CD14-positive monocyte (primary cell): ENCODE results near the gene EPHA4. TPM values are rescaled to one million over a fixed set of nuclear protein-coding genes. Genes with fewer than 3 reads are reported as not detected.

Experiments
- DNase-seq, 3 donors: peaks; one replicate each; pipeline ENCODE4 v3.0.0-alpha.2; 2011 to 2022
- H2AFZ ChIP-seq: 2 replicates; pipeline ENCODE4 v1.6.0; 2012; ENCODE audit warnings: mild to moderate bottlenecking, low read depth, low read length, inconsistent platforms; ENCODE audit not compliant: insufficient read depth, poor library complexity, severe bottlenecking
- H3K27ac ChIP-seq, 2 donors: 1 replicate in 1 of 2; 2 replicates in 1 of 2; pipeline ENCODE4 v1.5.1; 2012 to 2013; ENCODE audit warnings: low read length in 2 of 2, control low read depth in 1 of 2, inconsistent platforms in 1 of 2, low read depth in 1 of 2, mild to moderate bottlenecking in 1 of 2
- H3K27me3 ChIP-seq, 2 donors: one replicate each; pipeline versions ENCODE4 v1.6.0 to v1.6.1; 2011 to 2013; ENCODE audit warnings: low read length in 2 of 2; ENCODE audit not compliant: control insufficient read depth in 2 of 2, insufficient read depth in 2 of 2
- H3K36me3 ChIP-seq, 2 donors: replicated peaks in 1 of 2; 1 replicate in 1 of 2; 2 replicates in 1 of 2; pipeline versions ENCODE4 v1.5.1 to v1.6.1; 2012 to 2013; ENCODE audit warnings: low read length in 2 of 2, control low read depth in 1 of 2, inconsistent platforms in 1 of 2, mild to moderate bottlenecking in 1 of 2; ENCODE audit not compliant: insufficient read depth in 2 of 2, control insufficient read depth in 1 of 2
- H3K4me1 ChIP-seq, 2 donors: 1 replicate in 1 of 2; 2 replicates in 1 of 2; pipeline versions ENCODE4 v1.5.1 to v1.6.1; 2012 to 2013; ENCODE audit warnings: low read length in 2 of 2, control low read depth in 1 of 2, inconsistent platforms in 1 of 2, mild to moderate bottlenecking in 1 of 2, moderate library complexity in 1 of 2; ENCODE audit not compliant: insufficient read depth in 2 of 2, control insufficient read depth in 1 of 2
- H3K4me2 ChIP-seq: replicated peaks from 2 replicates; pipeline ENCODE3; 2012; ENCODE audit warnings: low read length, moderate library complexity, mild to moderate bottlenecking; ENCODE audit not compliant: poor library complexity, severe bottlenecking; ENCODE audit errors: extremely low read depth
- H3K4me3 ChIP-seq, 3 experiments: fragments of 200-600 bp in 1 of 3; sonication (generic) in 1 of 3; replicated peaks in 1 of 3; 1 replicate in 2 of 3; 2 replicates in 1 of 3; pipeline ENCODE4 v1.5.1; 2011 to 2013; ENCODE audit warnings: low read length in 3 of 3, mild to moderate bottlenecking in 3 of 3, control low read depth in 2 of 3, low read depth in 2 of 3, inconsistent platforms in 1 of 3, moderate library complexity in 1 of 3
- H3K79me2 ChIP-seq: 2 replicates; pipeline ENCODE4 v1.6.0; 2012; ENCODE audit warnings: mild to moderate bottlenecking, control low read depth, inconsistent platforms, low read length, moderate library complexity; ENCODE audit not compliant: insufficient read depth
- H3K9ac ChIP-seq: 2 replicates; pipeline ENCODE4 v1.6.0; 2017; ENCODE audit warnings: low read length, mild to moderate bottlenecking; ENCODE audit not compliant: insufficient read depth, poor library complexity, severe bottlenecking
- H3K9me3 ChIP-seq, 2 donors: replicated peaks in 1 of 2; 1 replicate in 1 of 2; 2 replicates in 1 of 2; pipeline versions ENCODE4 v1.5.1 to v1.6.1; 2012 to 2013; ENCODE audit warnings: low read length in 2 of 2, control low read depth in 1 of 2; ENCODE audit not compliant: control insufficient read depth in 1 of 2, insufficient read depth in 1 of 2
- H4K20me1 ChIP-seq: 2 replicates; pipeline ENCODE4 v1.6.0; 2012; ENCODE audit warnings: mild to moderate bottlenecking, low read length, control low read depth, moderate library complexity; ENCODE audit not compliant: insufficient read depth
- H3K27ac Mint-ChIP-seq, 7 donors: one replicate each; pipeline ENCODE4 v1.8.0; 2020; ENCODE audit warnings: mild to moderate bottlenecking in 7 of 7, mixed read lengths in 7 of 7, moderate library complexity in 6 of 7, inconsistent platforms in 2 of 7
- H3K27me3 Mint-ChIP-seq, 3 donors: one replicate each; pipeline ENCODE4 v1.8.0; 2021 to 2022; ENCODE audit warnings: low read depth in 3 of 3, mild to moderate bottlenecking in 3 of 3, mixed read lengths in 3 of 3, moderate library complexity in 3 of 3, inconsistent platforms in 1 of 3
- H3K36me3 Mint-ChIP-seq, 2 donors: one replicate each; pipeline ENCODE4 v1.8.0; 2020; ENCODE audit warnings: mixed read lengths in 2 of 2, inconsistent platforms in 1 of 2, mild to moderate bottlenecking in 1 of 2
- H3K4me1 Mint-ChIP-seq: one replicate; pipeline ENCODE4 v1.8.0; 2020; ENCODE audit warnings: mild to moderate bottlenecking, mixed read lengths
- H3K4me3 Mint-ChIP-seq, 2 donors: one replicate each; pipeline ENCODE4 v1.8.0; 2020; ENCODE audit warnings: mild to moderate bottlenecking in 2 of 2, mixed read lengths in 2 of 2, moderate library complexity in 1 of 2
- H3K9me3 Mint-ChIP-seq, 7 donors: one replicate each; pipeline ENCODE4 v1.8.0; 2020 to 2022; ENCODE audit warnings: mixed read lengths in 7 of 7, mild to moderate bottlenecking in 6 of 7, moderate library complexity in 6 of 7, inconsistent platforms in 2 of 7
- WGBS: methylation state at CpG from one replicate; pipeline ENCODE4 v1.1.5; 2013; ENCODE audit warnings: missing lambda C conversion rate; ENCODE audit not compliant: insufficient coverage; 5-methylcytosine and 5-hydroxymethylcytosine counted together
- intact Hi-C, 2 donors: fragments of 100-400 bp; cut with micrococcal nuclease; formaldehyde crosslinking; loops; one replicate each; pipeline versions ENCODE4 v1.15.0 to v1.15.1; 2023
- polyA plus RNA-seq, 3 donors: library from polyadenylated mRNA; depleted of rRNA in 1 of 3; unstranded in 2 of 3; stranded (reverse) in 1 of 3; fragments of 300-500 nt in 2 of 3; fragments of >200 nt in 1 of 3; fragmentation: Illumina TruSeq in 2 of 3; gene quantifications; 1 replicate in 2 of 3; 2 replicates in 1 of 3; pipeline ENCODE4 v1.2.3, GENCODE V29; 2012 to 2021
- TF ChIP-seq, protein P1 (sequence below): fragments of 200-600 bp; IDR thresholded peaks from one replicate; pipeline ENCODE4 v1.8.0; 2022; ENCODE audit warnings: antibody characterized with exemption, mild to moderate bottlenecking

Gene EPHA4
- polyA plus RNA-seq, 3 donors: 0.15 to 0.31 TPM; not detected in 1

DNA sequence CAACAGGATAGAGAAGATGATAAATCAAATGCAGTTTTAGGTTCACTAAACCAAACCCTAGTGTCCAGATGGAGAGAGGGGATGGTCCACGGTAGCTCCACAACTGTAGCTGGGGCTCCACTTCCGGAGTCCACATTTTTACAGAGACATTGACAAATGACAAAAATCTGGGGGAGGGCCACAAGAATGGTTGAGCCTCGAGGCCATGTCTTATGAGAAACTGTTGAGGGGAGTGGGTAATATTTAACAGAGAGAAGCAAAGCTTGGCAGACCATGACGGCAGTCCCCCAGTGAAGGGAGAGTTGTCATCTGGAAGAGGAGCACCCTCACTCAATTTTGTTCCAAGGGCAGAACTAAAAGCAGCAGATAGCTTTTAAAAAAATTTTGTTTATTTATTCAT, 17.6 kb upstream of the EPHA4 start:
- TF ChIP-seq, protein P1, sequence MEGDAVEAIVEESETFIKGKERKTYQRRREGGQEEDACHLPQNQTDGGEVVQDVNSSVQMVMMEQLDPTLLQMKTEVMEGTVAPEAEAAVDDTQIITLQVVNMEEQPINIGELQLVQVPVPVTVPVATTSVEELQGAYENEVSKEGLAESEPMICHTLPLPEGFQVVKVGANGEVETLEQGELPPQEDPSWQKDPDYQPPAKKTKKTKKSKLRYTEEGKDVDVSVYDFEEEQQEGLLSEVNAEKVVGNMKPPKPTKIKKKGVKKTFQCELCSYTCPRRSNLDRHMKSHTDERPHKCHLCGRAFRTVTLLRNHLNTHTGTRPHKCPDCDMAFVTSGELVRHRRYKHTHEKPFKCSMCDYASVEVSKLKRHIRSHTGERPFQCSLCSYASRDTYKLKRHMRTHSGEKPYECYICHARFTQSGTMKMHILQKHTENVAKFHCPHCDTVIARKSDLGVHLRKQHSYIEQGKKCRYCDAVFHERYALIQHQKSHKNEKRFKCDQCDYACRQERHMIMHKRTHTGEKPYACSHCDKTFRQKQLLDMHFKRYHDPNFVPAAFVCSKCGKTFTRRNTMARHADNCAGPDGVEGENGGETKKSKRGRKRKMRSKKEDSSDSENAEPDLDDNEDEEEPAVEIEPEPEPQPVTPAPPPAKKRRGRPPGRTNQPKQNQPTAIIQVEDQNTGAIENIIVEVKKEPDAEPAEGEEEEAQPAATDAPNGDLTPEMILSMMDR: no peak
- no peak overlapping the region for H3K9ac ChIP-seq
- no peaks in the 10 kb centered on the region for H3K79me2 ChIP-seq
- Mint-ChIP-seq H3K36me3 (no peaks in the 10 kb centered on the region), H3K27ac (no peak overlapping the region), H3K27me3 (peaks cover 4 to 13% (median 7%) of the 10 kb centered on the region in 3 donors), H3K4me1 (no peaks in the 10 kb centered on the region), H3K4me3 (peak overlapping the region in 1 of 2 donors; percentile 3), H3K9me3 (peaks cover 0 to 4% (median 0%) of the 10 kb centered on the region in 7 donors)
- H3K4me3 ChIP-seq: no peak overlapping the region
- H3K36me3 ChIP-seq: no peaks in the 10 kb centered on the region
- no peaks in the 10 kb centered on the region for H4K20me1 ChIP-seq
- no peak for DNase-seq
- H3K4me1 ChIP-seq: no peaks in the 10 kb centered on the region
- intact Hi-C loops: no loop called here
- H3K9me3 ChIP-seq: no peaks in the 10 kb centered on the region
- WGBS: 76% methylated on average over 3 of the region's 4 CpGs
- no peaks in the 10 kb centered on the region for H3K27me3 ChIP-seq
- no peak overlapping the region for H3K27ac ChIP-seq
- H2AFZ ChIP-seq: no peak overlapping the region
- H3K4me2 ChIP-seq: no peak overlapping the region

DNA sequence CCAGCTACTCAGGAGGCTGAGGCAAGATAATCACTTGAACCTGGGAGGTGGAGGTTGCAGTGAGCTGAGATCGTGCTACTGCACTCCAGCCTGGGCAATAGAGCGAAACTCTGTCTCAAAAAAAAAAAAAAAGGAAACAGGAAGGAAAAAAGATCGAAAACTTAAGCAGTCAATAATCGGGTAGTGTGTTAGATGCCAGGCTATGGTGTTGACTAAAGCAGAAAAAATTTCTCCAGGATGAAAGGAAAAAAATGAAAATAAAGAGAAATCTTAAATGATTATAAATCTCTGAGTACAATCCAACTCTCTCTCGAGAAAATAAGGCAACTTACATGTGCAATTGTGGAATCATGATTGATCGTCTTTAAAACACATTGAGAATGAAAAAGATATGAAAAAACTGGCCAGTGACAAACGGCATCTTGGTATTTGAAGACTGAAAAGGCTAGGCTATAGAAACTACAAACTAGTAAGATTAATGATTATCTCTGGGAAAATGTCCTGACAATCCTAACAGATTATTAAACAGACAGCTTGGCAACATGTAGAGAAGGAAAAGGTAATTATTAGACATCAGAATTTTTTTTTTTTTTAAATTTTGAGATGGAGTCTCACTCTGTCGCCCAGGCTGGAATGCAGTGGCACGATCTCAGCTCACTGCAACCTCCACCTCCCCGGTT, 16.3 kb upstream of the EPHA4 start:
- no peak for DNase-seq
- H3K9me3 ChIP-seq: no peaks in the 10 kb centered on the region
- H3K9me3 Mint-ChIP-seq: peaks cover 0 to 4% (median 0%) of the 10 kb centered on the region in 7 donors
- H3K27me3 Mint-ChIP-seq: peaks cover 4 to 11% (median 7%) of the 10 kb centered on the region in 3 donors
- 71% methylated on average over 1 of the region's 10 CpGs for WGBS
- H3K36me3 Mint-ChIP-seq: no peaks in the 10 kb centered on the region
- H3K4me2 ChIP-seq: no peak overlapping the region
- intact Hi-C loops: no loop called here
- no peak overlapping the region for H3K27ac Mint-ChIP-seq
- no peaks in the 10 kb centered on the region for H3K36me3 ChIP-seq
- no peaks in the 10 kb centered on the region for H3K4me1 Mint-ChIP-seq
- no peak overlapping the region for H3K4me3 Mint-ChIP-seq
- H3K27me3 ChIP-seq: no peaks in the 10 kb centered on the region
- H3K4me1 ChIP-seq: no peaks in the 10 kb centered on the region
- no peaks in the 10 kb centered on the region for H3K79me2 ChIP-seq
- H3K27ac ChIP-seq: no peak overlapping the region
- TF ChIP-seq, protein P1: no peak
- no peaks in the 10 kb centered on the region for H4K20me1 ChIP-seq
- H3K9ac ChIP-seq: no peak overlapping the region
- no peak overlapping the region for H2AFZ ChIP-seq
- no peak overlapping the region for H3K4me3 ChIP-seq
